WERI-Rb-1 (cell line): ENCODE data around the gene EIF2B2.
"Not testable (repeated sequence)": the region's sequence is repeated elsewhere in the genome, so short reads cannot be mapped to it uniquely, and the experiment has no call there.

ENCODE experiments used
- DNase-seq: peaks from one replicate; pipeline ENCODE4 v3.0.0-alpha.2; 2020
- H3K27ac ChIP-seq: fragments of 250-450 bp; sonication (Bioruptor Pico); 2 replicates; pipeline ENCODE4 v1.5.1; 2020; ENCODE audit warnings: mild to moderate bottlenecking, moderate library complexity
- H3K27me3 ChIP-seq: fragments of 250-450 bp; sonication (Bioruptor Pico); 2 replicates; pipeline ENCODE4 v1.5.1; 2021; ENCODE audit warnings: mild to moderate bottlenecking, low read depth, moderate library complexity; ENCODE audit not compliant: insufficient read depth, severe bottlenecking
- H3K36me3 ChIP-seq: fragments of 250-450 bp; sonication (Bioruptor Pico); 2 replicates; pipeline ENCODE4 v1.5.1; 2020; ENCODE audit warnings: mild to moderate bottlenecking, moderate library complexity
- H3K4me3 ChIP-seq: 2 replicates; pipeline ENCODE4 v1.5.1; 2011; ENCODE audit warnings: low read depth, mild to moderate bottlenecking, control low read depth, low read length
- H3K9me3 ChIP-seq: fragments of 250-450 bp; sonication (Bioruptor Pico); 2 replicates; pipeline ENCODE4 v1.5.1; 2021; ENCODE audit warnings: mild to moderate bottlenecking, moderate library complexity; ENCODE audit not compliant: severe bottlenecking
- CTCF ChIP-seq: IDR thresholded peaks from 2 replicates; pipeline ENCODE4 v1.5.1; 2011; ENCODE audit warnings: low read depth, mild to moderate bottlenecking, control low read depth, inconsistent platforms, low read length

Gene EIF2B2

GRCh38 chr14:74988131-74988530 lies 14.6 kb upstream of the EIF2B2 start:
- Histone ChIP-seq H3K4me3 (no peak overlapping the region), H3K9me3 (no peaks in the 10 kb centered on the region), H3K36me3 (no peaks in the 10 kb centered on the region), H3K27ac (no peak overlapping the region), H3K27me3 (no peaks in the 10 kb centered on the region)
- no peak for TF ChIP-seq CTCF
- DNase-seq, result no peak

- Histone ChIP-seq H3K27ac (no peak overlapping the region), H3K36me3 (no peaks in the 10 kb centered on the region), H3K4me3 (no peak overlapping the region), H3K27me3 (no peaks in the 10 kb centered on the region), H3K9me3 (no peaks in the 10 kb centered on the region)
- no peak for TF ChIP-seq CTCF
- DNase-seq, result no peak
These were observed 13.7 kb upstream of the EIF2B2 start for GRCh38 chr14:74988993-74989392.

- H3K9me3 ChIP-seq, H3K36me3 ChIP-seq, H3K27ac ChIP-seq, DNase-seq, H3K4me3 ChIP-seq, H3K27me3 ChIP-seq: not testable (repeated sequence)
These were observed 8.5 kb upstream of the EIF2B2 start for GRCh38 chr14:74994182-74994581.

- not testable (repeated sequence) for H3K27ac ChIP-seq, H3K27me3 ChIP-seq, H3K36me3 ChIP-seq, H3K9me3 ChIP-seq, H3K4me3 ChIP-seq, DNase-seq
These were observed 6.9 kb upstream of the EIF2B2 start for GRCh38 chr14:74995781-74996180.

GRCh38 chr14:75001261-75001660 lies 1.5 kb upstream of the EIF2B2 start:
- no peaks in the 10 kb centered on the region for H3K9me3 ChIP-seq
- H3K4me3 ChIP-seq, result no peak overlapping the region
- TF ChIP-seq CTCF, result no peak
- H3K27me3 ChIP-seq, result no peaks in the 10 kb centered on the region
- peaks cover 22% of the 10 kb centered on the region for H3K36me3 ChIP-seq
- no peak overlapping the region for H3K27ac ChIP-seq
- no peak for DNase-seq

- peak overlapping the region; percentile 79 for H3K4me3 ChIP-seq
- no peaks in the 10 kb centered on the region for H3K27me3 ChIP-seq
- H3K27ac ChIP-seq, result peak overlapping the region; percentile 56
- no peak for DNase-seq
- no peak for TF ChIP-seq CTCF
- H3K9me3 ChIP-seq, result no peaks in the 10 kb centered on the region
- peaks cover 28% of the 10 kb centered on the region for H3K36me3 ChIP-seq
These were observed 822 bp upstream of the EIF2B2 start for GRCh38 chr14:75001899-75002298.

GRCh38 chr14:75003250-75004027 lies 718 bp downstream of the EIF2B2 start:
- peaks cover 43% of the 10 kb centered on the region for H3K36me3 ChIP-seq
- DNase-seq, result no peak
- H3K27me3 ChIP-seq, result no peaks in the 10 kb centered on the region
- H3K9me3 ChIP-seq, result no peaks in the 10 kb centered on the region
- H3K4me3 ChIP-seq, result peak overlapping the region; percentile 79
- peak overlapping the region; percentile 55 for H3K27ac ChIP-seq
- TF ChIP-seq CTCF, result no peak
